ENCODE results near the gene NEDD4L.

The NEDD4L gene

GRCh38 chr18:58218117-58218516 is 174.1 kb downstream of the NEDD4L start:
- peak; percentile 71 to 72 for DNase-seq

- DNase-seq: no peak
Measured at GRCh38 chr18:58221060-58221725, 177.2 kb downstream of the NEDD4L start.

- peak in 1 of 2 donors; percentile 45 for DNase-seq
Measured at GRCh38 chr18:58222432-58223125, 178.6 kb downstream of the NEDD4L start.

GRCh38 chr18:58223717-58224424 is 179.8 kb downstream of the NEDD4L start:
- DNase-seq: peak; percentile 70 to 87

- DNase-seq: no peak
Measured at GRCh38 chr18:58224425-58224750, 180.4 kb downstream of the NEDD4L start.

DNA sequence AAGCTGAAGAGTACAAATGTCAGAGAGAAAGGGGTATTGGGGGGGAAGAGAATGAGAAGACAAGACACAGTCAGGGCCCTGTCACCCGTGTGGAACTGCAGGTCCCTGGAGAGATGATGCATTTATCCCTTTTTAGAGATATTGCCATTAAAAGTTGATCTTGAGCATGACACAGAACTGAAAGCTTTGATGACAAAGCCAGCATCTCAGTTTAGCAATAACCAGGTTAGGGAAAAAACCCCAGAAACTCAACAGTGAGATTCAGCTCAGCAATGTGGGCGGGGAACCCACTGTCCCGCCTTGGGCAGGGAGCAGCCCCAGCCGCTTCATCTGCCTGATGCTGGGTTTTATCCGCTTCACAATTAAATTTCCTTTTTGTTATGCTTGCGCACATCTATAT is 181.1 kb downstream of the NEDD4L start:
- DNase-seq: peak; percentile 63 to 79

DNA sequence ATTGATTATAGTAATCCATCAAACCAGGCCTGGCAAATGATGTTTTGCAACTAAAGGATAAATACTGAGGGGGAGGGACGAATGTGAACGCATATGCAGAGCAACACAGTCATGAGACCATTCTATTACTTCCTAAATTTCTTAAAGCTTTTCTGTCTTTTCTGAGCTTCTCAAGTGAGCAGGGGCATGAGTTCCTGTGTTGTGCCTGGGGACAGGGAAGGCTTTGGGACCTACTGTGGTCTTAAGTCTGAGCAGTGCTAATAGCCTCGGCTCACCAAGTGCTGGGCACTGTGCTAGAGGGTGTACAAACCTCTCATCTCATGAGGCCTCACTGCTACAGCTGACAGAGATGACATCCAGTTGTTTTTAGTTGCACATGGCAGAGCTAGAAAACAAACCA is 182.4 kb downstream of the NEDD4L start:
- DNase-seq: peak; percentile 53 to 59

DNA sequence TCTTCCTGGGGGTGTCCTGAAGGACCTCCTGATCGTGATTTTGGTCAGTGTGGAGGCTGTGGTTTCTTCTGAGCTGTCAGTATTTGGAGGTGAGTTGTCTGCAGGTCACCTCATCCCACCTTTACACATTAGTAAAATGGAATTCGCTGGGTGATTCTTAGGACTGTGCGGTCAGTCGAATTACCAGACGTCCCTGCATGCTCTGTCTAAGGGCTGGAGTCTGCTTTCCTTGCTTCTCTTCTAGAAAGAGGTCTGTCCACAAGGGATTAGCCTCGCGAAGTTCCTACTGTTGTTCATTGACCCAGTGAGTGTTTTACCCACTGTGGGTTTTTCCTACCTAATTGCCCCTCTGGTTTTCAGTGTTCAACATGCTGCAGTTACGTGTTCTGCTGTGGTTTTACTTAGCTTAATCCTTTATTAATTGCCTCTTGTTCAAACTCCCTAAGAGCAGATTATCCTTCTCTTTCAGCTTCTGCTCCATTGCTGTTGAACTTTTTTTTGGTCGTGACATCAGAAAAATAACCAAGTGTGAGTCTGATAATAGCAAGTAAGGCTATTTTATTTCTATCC is 183.4 kb downstream of the NEDD4L start:
- DNase-seq: no peak

DNA sequence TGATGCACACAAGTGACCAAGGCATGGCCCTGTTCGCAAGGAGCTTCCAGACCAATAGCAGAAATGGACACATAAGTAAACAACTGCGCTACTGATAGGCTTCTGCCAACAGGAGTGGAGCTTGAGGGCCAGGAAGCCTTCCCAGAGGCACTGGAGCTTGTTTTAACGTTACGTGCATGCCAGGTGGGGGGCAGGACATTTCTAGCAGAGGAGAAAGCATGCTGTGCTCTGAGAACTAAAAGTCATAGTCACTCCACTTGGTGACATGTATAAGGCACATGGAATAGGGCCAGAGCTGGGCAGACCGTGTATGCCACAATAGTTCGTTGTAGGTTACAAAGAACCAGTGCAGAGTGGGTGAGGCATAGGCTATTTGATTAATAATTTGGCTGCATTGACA is 184.2 kb downstream of the NEDD4L start:
- DNase-seq: no peak

DNA sequence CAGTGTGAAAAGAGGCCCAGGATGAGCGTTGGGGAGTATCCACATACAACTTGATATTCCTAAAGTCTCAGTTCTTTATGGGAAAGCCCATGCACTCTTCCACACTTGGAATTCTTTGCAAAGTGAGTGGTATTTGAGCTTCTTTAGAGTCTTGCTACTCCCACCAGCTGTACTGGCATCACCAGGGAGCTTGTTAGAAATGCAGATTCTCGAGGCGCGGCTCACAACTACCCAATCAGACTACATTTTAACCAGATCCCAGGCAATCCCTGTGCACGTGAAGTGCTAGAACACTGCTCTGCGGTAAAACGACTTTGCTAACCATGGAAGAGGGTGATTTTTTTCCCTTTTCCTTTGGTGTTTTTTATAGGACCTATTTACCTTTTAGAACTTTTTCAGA is 184.7 kb downstream of the NEDD4L start:
- DNase-seq: no peak

DNA sequence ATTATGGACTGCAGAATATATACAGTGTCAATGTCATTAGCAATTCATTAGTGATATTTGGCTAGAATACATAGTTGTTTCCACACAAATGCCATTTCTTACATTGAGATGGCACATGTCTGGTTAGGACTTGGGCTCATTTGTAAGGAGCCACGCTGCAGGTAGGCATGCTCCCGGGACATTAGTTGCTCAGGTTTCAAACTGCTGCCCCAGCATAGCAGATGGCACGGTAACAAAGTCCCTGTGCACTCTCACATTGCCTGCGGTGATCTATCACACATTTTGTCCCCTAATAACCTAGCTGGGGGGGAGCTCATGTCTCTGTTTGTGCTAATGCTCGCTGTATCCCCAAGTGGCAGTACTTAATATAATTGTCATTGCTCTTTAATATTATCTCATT is 185.1 kb downstream of the NEDD4L start:
- no peak for DNase-seq

DNA sequence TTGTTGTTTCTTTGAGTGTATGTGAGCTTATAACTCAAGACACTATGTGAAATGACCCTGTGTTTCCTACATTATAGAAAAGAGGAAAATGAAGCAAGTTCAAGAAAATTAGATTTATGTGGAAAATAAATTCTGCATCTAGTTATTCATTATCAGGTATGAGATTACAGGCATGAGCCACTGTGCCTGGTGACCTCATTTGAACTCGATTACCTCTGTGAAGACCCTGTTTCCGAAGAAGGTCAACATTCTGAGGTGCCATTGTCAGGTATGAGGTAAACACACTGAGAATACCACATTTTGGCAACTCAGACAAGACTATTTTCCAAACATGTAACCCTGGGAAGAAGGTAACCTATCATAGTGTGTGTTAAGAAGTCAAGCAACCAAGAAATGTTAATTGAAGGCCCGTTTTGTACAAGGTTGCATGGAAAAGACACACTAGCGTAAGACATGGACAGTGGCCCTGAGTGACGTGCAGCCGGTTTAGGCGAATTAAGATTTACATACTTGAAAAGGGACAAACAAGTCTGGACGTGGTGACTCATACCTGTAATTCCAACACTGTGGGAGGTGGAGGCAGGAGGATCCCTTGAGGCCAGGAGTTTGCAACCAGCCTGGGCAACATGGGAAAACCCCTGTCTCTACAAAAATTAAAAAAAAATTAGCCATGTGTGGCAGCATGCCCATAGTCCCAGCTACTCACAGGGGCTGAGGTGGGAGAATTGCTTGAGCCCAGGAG is 186.6 kb downstream of the NEDD4L start:
- peak; percentile 67 to 90 for DNase-seq

GRCh38 chr18:58231930-58232329 is 187.9 kb downstream of the NEDD4L start:
- peak; percentile 30 to 35 for DNase-seq

DNA sequence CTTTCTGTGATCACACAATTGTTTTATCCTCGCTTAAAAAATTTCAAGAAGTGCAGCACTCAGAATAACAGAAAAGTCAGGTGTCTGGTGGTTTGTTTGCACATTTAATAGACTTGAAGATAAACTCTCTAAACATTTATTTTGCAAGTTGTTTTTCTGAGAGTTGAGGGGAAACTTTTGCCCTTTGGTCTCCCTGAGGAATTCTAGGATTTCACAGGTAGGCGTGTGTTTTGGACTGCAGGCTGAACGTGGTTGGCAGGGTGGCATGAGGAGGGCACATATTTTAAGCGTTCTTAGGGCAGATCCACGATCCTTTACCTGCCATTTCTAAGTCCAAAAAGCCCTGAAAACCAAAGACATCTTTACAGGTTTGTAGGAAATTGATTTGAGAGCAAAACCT is 188.6 kb downstream of the NEDD4L start:
- no peak for DNase-seq

DNA sequence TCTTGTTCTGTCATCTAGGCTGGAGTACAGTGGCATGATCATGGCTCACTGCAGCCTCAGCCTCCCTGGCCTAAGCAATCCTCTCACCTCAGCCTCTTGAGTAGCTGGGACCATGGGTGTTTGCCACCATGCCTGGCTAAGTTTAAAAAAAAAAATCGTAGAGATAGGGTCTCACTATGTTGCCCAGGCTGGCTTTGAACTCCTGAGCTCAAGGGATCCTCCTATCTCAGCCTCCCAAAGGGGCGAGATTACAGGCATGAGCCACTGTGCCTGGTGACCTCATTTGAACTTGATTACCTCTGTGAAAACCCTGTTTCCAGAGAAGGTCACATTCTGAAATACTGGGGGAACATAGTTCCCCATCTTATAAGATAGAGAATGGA is 190.3 kb downstream of the NEDD4L start:
- no peak for DNase-seq

DNA sequence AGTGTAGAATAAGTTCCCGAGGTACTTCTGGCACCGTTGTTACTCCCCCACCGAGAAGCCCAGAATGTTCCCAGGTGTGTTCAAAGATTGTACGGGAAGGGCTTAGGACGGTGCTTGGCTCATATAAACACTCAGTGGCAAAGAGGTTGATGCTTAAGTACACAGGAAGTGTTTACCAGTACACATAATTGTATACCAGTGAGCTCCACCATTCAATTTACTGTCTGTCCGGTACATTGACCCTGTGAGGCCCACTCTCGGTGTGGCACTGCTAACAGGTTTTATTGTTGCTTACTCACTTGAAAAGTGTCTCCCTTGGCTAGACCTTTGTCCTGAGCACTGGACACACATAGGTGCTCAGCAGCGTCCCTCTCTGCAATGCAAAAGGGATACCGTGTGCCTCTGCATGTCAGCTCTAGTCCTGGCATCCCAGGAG is 191.0 kb downstream of the NEDD4L start:
- no peak for DNase-seq

GRCh38 chr18:58239879-58240278 is 195.9 kb downstream of the NEDD4L start:
- DNase-seq: no peak

- no peak for DNase-seq
Measured at GRCh38 chr18:58241026-58241679, 197.1 kb downstream of the NEDD4L start.

DNA sequence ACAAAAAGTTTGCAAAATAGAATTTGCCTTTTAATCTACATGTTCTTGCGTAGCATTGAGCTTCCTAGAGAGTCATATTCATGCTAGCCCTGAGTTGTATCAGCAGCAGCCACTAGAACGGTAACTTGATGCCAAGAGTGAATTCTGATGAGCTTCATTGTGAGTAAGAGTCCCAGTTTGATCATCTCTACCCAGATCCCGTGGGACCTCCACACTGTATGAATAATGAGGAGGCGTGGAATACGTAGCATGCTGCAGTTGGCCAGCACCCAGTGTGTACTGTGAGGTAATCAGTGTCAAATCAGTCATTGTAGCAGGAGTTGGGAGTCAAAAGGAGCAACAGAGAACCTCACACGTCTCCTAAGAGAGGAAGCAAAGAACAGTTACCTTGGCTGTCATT is 197.9 kb downstream of the NEDD4L start:
- no peak for DNase-seq

- no peak for DNase-seq
Measured at GRCh38 chr18:58242435-58242834, 198.4 kb downstream of the NEDD4L start.

DNA sequence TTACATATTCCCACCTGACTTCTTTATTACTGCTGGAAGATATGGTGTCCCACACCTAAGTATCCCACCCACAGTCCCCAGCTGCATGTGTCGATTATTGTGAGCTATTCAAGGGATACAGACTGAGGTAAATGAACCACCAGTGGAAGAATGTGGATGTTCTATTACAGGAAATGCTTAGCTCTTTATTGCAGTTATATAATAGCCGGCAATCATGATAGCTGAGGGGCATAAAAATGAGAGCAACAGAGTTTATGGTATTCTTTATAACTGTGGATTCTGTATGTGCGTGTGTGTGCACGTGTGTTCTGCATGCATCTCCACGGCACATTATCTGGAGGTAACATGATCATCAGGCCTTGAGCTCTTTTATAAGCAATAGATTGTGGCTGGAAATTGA is 198.9 kb downstream of the NEDD4L start:
- no peak for DNase-seq

- no peak for DNase-seq
Measured at GRCh38 chr18:58243401-58243800, 199.4 kb downstream of the NEDD4L start.
